Uterus (tissue), 4 donors: ENCODE measurements around the gene DUSP21. TPM values are rescaled to one million over a fixed set of nuclear protein-coding genes. Genes with fewer than 3 reads are reported as not detected.

Source experiments
- total RNA-seq, 4 donors: library from RNA; depleted of rRNA in 3 of 4; stranded (reverse); fragments of >200 nt in 3 of 4; gene quantifications; one replicate each; pipeline versions ENCODE4 v1.1.0 to v1.2.4, GENCODE V29; 2014 to 2023
- donor health status: DM: yes; HTN: yes; CAD: no.

The DUSP21 gene
- total RNA-seq, 4 donors from 2014 or later, result not detected

Other genes starting within 250 kb of the DUSP21 start
- gene KDM6A, start 29.2 kb downstream of the DUSP21 start, total RNA-seq, result 10 to 100 TPM; 26.2 to 69.0 (median 57.9) TPM